HCT116 (cell line): ENCODE results near the gene CCHCR1. TPM values are rescaled to one million over a fixed set of nuclear protein-coding genes. Genes with fewer than 3 reads are reported as not detected.

Experiments
- ATAC-seq: fragments of 200-7000 bp; cut with Tn5 transposase; 2 replicates; pipeline ENCODE4 v1.9.1; 2020; ENCODE audit warnings: mild to moderate bottlenecking, moderate library complexity
- BruUV-seq: library from RNA; stranded (reverse); fragments of 400-500 nt; replicated peaks from 2 replicates; lab custom pipeline; 2021; lab: Mats Ljungman, UMichigan
- CTCF ChIA-PET: fragments of 300-600 bp; sonication (Branson Sonifier 250); formaldehyde crosslinking; loops from one replicate; lab custom pipeline; 2021; ENCODE audit warnings: antibody characterized with exemption; lab: Charles Lee
- POLR2A ChIA-PET: fragments of 300-600, 350-600 bp; sonication (Branson Sonifier 250); formaldehyde crosslinking; loops from one replicate; lab custom pipeline; 2021; ENCODE audit warnings: antibody characterized with exemption; lab: Charles Lee
- RAD21 ChIA-PET, 2 experiments: fragments of 300-600 bp; sonication (Branson Sonifier 250); formaldehyde crosslinking; loops; one replicate each; lab custom pipeline; 2023; ENCODE audit warnings: low total read pairs in 2 of 2; ENCODE audit not compliant: uncharacterized antibody in 2 of 2, unreplicated experiment in 2 of 2, low non-redundant PET in 1 of 2; lab: Charles Lee
- DNase-seq: peaks from one replicate; pipeline ENCODE4 v3.0.0-alpha.2; 2010; ENCODE audit warnings: low read depth, low spot score
- H2AFZ ChIP-seq: fragments of 200-600 bp; shearing (Covaris generic), sonication (generic); 2 replicates; pipeline ENCODE4 v1.6.1; 2017; ENCODE audit warnings: low read depth, mixed run types, mixed read lengths, antibody characterized with exemption, low read length; ENCODE audit not compliant: poor library complexity, severe bottlenecking
- H3K27ac ChIP-seq: 2 replicates; pipeline ENCODE4 v1.5.1; 2012; ENCODE audit warnings: low read depth, low read length
- H3K27me3 ChIP-seq: fragments of 200-600 bp; sonication (generic); 2 replicates; pipeline ENCODE4 v1.6.1; 2016; ENCODE audit warnings: mixed run types, low read length, mixed read lengths; ENCODE audit not compliant: insufficient read depth
- H3K36me3 ChIP-seq, 2 experiments: fragments of 200-500 bp in 1 of 2; fragments of 200-600 bp in 1 of 2; sonication (Bioruptor generic) in 1 of 2; sonication (generic) in 1 of 2; 2 replicates each; pipeline versions ENCODE4 v1.5.1 to v1.6.1; 2014 to 2016; ENCODE audit warnings: low read length in 2 of 2, inconsistent platforms in 1 of 2, mixed read lengths in 1 of 2, mixed run types in 1 of 2; ENCODE audit not compliant: insufficient read depth in 2 of 2, control insufficient read depth in 1 of 2
- H3K4me1 ChIP-seq, 2 experiments: fragments of 200-600 bp in 1 of 2; sonication (generic) in 1 of 2; 2 replicates each; pipeline versions ENCODE4 v1.5.1 to v1.6.1; 2012 to 2017; ENCODE audit warnings: low read length in 2 of 2, inconsistent platforms in 1 of 2, mild to moderate bottlenecking in 1 of 2, mixed read lengths in 1 of 2, mixed run types in 1 of 2, moderate library complexity in 1 of 2; ENCODE audit not compliant: insufficient read depth in 2 of 2, control insufficient read depth in 1 of 2
- H3K4me2 ChIP-seq: fragments of 200-600 bp; sonication (generic); 2 replicates; pipeline ENCODE4 v1.6.1; 2017; ENCODE audit warnings: mixed run types, low read length, mixed read lengths
- H3K4me3 ChIP-seq, 2 experiments: fragments of 200-600 bp in 1 of 2; sonication (generic) in 1 of 2; replicated peaks in 1 of 2; 2 replicates each; pipeline ENCODE4 v1.5.1; 2011 to 2016; ENCODE audit warnings: low read length in 2 of 2, control low read depth in 1 of 2, low read depth in 1 of 2, mild to moderate bottlenecking in 1 of 2, mixed read lengths in 1 of 2, mixed run types in 1 of 2
- H3K79me2 ChIP-seq: fragments of 200-600 bp; sonication (generic); 2 replicates; pipeline ENCODE4 v1.6.1; 2017; ENCODE audit warnings: mild to moderate bottlenecking, mixed run types, low read length, moderate library complexity, mixed read lengths; ENCODE audit not compliant: insufficient read depth
- H3K9ac ChIP-seq: fragments of 200-600 bp; sonication (generic); 2 replicates; pipeline ENCODE4 v1.6.1; 2016; ENCODE audit warnings: low read length, mixed read lengths
- H3K9me2 ChIP-seq: fragments of 200-600 bp; sonication (generic), shearing (Covaris generic); 2 replicates; pipeline ENCODE4 v1.6.1; 2017; ENCODE audit warnings: mixed run types, mild to moderate bottlenecking, moderate library complexity; ENCODE audit not compliant: insufficient read depth
- H3K9me3 ChIP-seq, 2 experiments: fragments of 200-500 bp in 1 of 2; fragments of 200-600 bp in 1 of 2; sonication (Bioruptor generic) in 1 of 2; sonication (generic) in 1 of 2; 2 replicates each; pipeline ENCODE4 v1.6.1; 2014 to 2017; ENCODE audit warnings: low read length in 2 of 2, mixed read lengths in 2 of 2, inconsistent platforms in 1 of 2, low read depth in 1 of 2, mild to moderate bottlenecking in 1 of 2, mixed run types in 1 of 2, moderate library complexity in 1 of 2; ENCODE audit not compliant: control insufficient read depth in 1 of 2, insufficient read depth in 1 of 2
- H4K20me1 ChIP-seq: fragments of 200-600 bp; sonication (generic), shearing (Covaris generic); 2 replicates; pipeline ENCODE4 v1.6.1; 2017; ENCODE audit warnings: mixed run types, mild to moderate bottlenecking, moderate library complexity; ENCODE audit not compliant: insufficient read depth
- ATF3 ChIP-seq: IDR thresholded peaks from 2 replicates; pipeline ENCODE4 v1.6.1; 2012
- CBX3 ChIP-seq: IDR thresholded peaks from 2 replicates; pipeline ENCODE4 v1.6.1; 2012; ENCODE audit warnings: low read depth
- CEBPB ChIP-seq: IDR thresholded peaks from 2 replicates; pipeline ENCODE4 v1.6.1; 2012; ENCODE audit warnings: low read depth
- CTCF ChIP-seq, 3 experiments: fragments of 200-600 bp in 1 of 3; sonication (generic) in 1 of 3; IDR thresholded peaks in 2 of 3; conservative IDR thresholded peaks in 1 of 3; 2 replicates each; pipeline ENCODE4 v1.5.1; 2012 to 2017; ENCODE audit warnings: low read depth in 2 of 3, low read length in 2 of 3, antibody characterized with exemption in 1 of 3, borderline replicate concordance in 1 of 3, control low read depth in 1 of 3, mild to moderate bottlenecking in 1 of 3, mixed read lengths in 1 of 3, mixed run types in 1 of 3, moderate library complexity in 1 of 3; ENCODE audit not compliant: insufficient read depth in 1 of 3
- EGR1 ChIP-seq: IDR thresholded peaks from 2 replicates; pipeline ENCODE4 v1.6.1; 2012; ENCODE audit warnings: low read depth
- ELF1 ChIP-seq: IDR thresholded peaks from 2 replicates; pipeline ENCODE4 v1.6.1; 2012; ENCODE audit warnings: low read depth, borderline replicate concordance
- EZH2 ChIP-seq: fragments of 200-600 bp; sonication (generic); IDR thresholded peaks from 2 replicates; pipeline ENCODE4 v1.6.1; 2017; ENCODE audit warnings: antibody characterized with exemption, mixed run types
- EZH2phosphoT487 ChIP-seq: fragments of 200-600 bp; IDR thresholded peaks from 2 replicates; pipeline ENCODE4 v1.6.1; 2018; ENCODE audit warnings: antibody characterized with exemption, borderline replicate concordance
- FOSL1 ChIP-seq: IDR thresholded peaks from 2 replicates; pipeline ENCODE4 v1.6.1; 2012; ENCODE audit warnings: low read depth
- MAX ChIP-seq: IDR thresholded peaks from 2 replicates; pipeline ENCODE4 v1.6.1; 2012
- POLR2AphosphoS5 ChIP-seq: IDR thresholded peaks from 2 replicates; pipeline ENCODE4 v1.6.1; 2011; ENCODE audit warnings: mild to moderate bottlenecking, low read depth, low read length, moderate library complexity
- RAD21 ChIP-seq: IDR thresholded peaks from 2 replicates; pipeline ENCODE4 v1.6.1; 2012; ENCODE audit warnings: low read depth, mild to moderate bottlenecking
- SP1 ChIP-seq: IDR thresholded peaks from 2 replicates; pipeline ENCODE4 v1.6.1; 2012; ENCODE audit warnings: low read depth
- SRF ChIP-seq: IDR thresholded peaks from 2 replicates; pipeline ENCODE4 v1.6.1; 2012; ENCODE audit warnings: low read depth
- TCF7L2 ChIP-seq: IDR thresholded peaks from 2 replicates; pipeline ENCODE4 v1.7.0; 2011; ENCODE audit warnings: borderline replicate concordance, inconsistent platforms; ENCODE audit not compliant: insufficient read depth, insufficient read length; ENCODE audit errors: extremely low read depth
- ZBTB33 ChIP-seq: IDR thresholded peaks from 2 replicates; pipeline ENCODE4 v1.6.1; 2011; ENCODE audit warnings: mild to moderate bottlenecking, low read length, moderate library complexity; ENCODE audit not compliant: insufficient replicate concordance; ENCODE audit errors: extremely low read depth
- ZFX ChIP-seq: fragments of 450-650 bp; IDR thresholded peaks from 2 replicates; pipeline ENCODE4 v1.6.1; 2017
- intact Hi-C: fragments of 100-400 bp; cut with micrococcal nuclease; formaldehyde crosslinking; loops from 2 replicates; pipeline ENCODE4 v1.10.0; 2022
- total RNA-seq: library from RNA; stranded (reverse); gene quantifications from one replicate; pipeline ENCODE4 v1.2.1, GENCODE V29; 2021; ENCODE audit not compliant: unreplicated experiment

The CCHCR1 gene
- total RNA-seq, 1 experiment from 2014 or later, result 40.7 TPM

- ATAC-seq (no peak), DNase-seq (no peak)
- ChIA-PET CTCF (no interaction called here), POLR2A (no interaction called here), RAD21 (no interaction called here)
- Histone ChIP-seq H3K79me2 (peaks cover 5% of the 10 kb centered on the region; the same call in 1 of the 2 replicates), H3K4me3 (no peak overlapping the region), H4K20me1 (no peaks in the 10 kb centered on the region), H3K4me2 (no peak overlapping the region), H3K9me2 (no peaks in the 10 kb centered on the region), H3K9ac (no peak overlapping the region), H3K4me1 (peaks cover 13 to 19% of the 10 kb centered on the region in 2 experiments), H3K36me3 (peaks cover 3 to 12% of the 10 kb centered on the region in 2 experiments; a peak in 3 of 4 replicates), H2AFZ (no peak overlapping the region), H3K27ac (no peak overlapping the region), H3K27me3 (no peaks in the 10 kb centered on the region), H3K9me3 (no peaks in the 10 kb centered on the region)
- TF ChIP-seq EGR1 (no peak), EZH2 (no peak), ELF1 (no peak), SP1 (no peak), ZBTB33 (no peak), FOSL1 (no peak), MAX (no peak), CTCF (IDR thresholded peaks at IDR 0.05 in 2 of 3, conservative IDR thresholded peaks at IDR 0.05 in 1 of 3; ENCODE audit: borderline replicate concordance in 1 of 3, insufficient read depth in 1 of 3, low read depth in 2 of 3, low read length in 2 of 3) (no peak), RAD21 (no peak), CEBPB (no peak), CBX3 (no peak), ZFX (no peak), SRF (no peak), EZH2phosphoT487 (no peak), POLR2AphosphoS5 (no peak), ATF3 (no peak), TCF7L2 (no peak)
- intact Hi-C loops, result no loop called here
- BruUV-seq, result no TSS peak
These were observed 5.0 kb upstream of the CCHCR1 start for GRCh38 chr6:31162463-31163165.
